K562 (cell line): ENCODE results near the gene ZBTB47. TPM values are rescaled to one million over a fixed set of nuclear protein-coding genes. Genes with fewer than 3 reads are reported as not detected.

Experiments
- ATAC-seq: fragments of 200-7000 bp; cut with Tn5 transposase; 3 replicates; pipeline ENCODE4 v1.9.1; 2020; ENCODE audit warnings: moderate library complexity
- BruUV-seq: library from RNA; stranded (reverse); fragments of 400-500 nt; replicated peaks from 2 replicates; lab custom pipeline; 2021; lab: Mats Ljungman, UMichigan
- CTCF ChIA-PET: fragments of 300-600 bp; formaldehyde crosslinking; extraction: SDS; loops from one replicate; lab custom pipeline; 2021; ENCODE audit warnings: low intra/inter-chr PET ratio; lab: Yijun Ruan, JAX
- POLR2A ChIA-PET: fragments of 300-600, 350-650 bp; sonication (Branson Sonifier 250); formaldehyde crosslinking; extraction: SDS; loops from one replicate; lab custom pipeline; 2021; ENCODE audit warnings: antibody characterized with exemption, inconsistent platforms; lab: Yijun Ruan, JAX
- DNase-seq, 4 experiments: peaks; one replicate each; pipeline versions ENCODE4 v3.0.0 to v3.0.0-alpha.2; 2011 to 2018; ENCODE audit warnings: low spot score in 3 of 4, mixed read lengths in 3 of 4; ENCODE audit errors: extremely low read depth in 1 of 4
- FAIRE-seq: peaks from 2 replicates; lab custom pipeline; 2011; peaks lifted over from hg19 to GRCh38; lab: Jason Lieb, UNC
- H2AFZ ChIP-seq: 2 replicates; pipeline ENCODE4 v1.6.0; 2011; ENCODE audit warnings: low read depth, low read length, control low read depth, inconsistent platforms
- H3K27ac ChIP-seq: fragments of 200-600 bp; 3 replicates; pipeline ENCODE4 v1.8.0; 2011; ENCODE audit warnings: low read depth, mild to moderate bottlenecking, control low read depth, inconsistent platforms, low read length, moderate library complexity, mixed read lengths; ENCODE audit errors: extremely low read depth
- H3K27me3 ChIP-seq, 2 experiments: fragments of 300-600 bp in 1 of 2; 2 replicates in 1 of 2; 3 replicates in 1 of 2; pipeline versions ENCODE4 v1.6.0 to v1.8.0; 2011; ENCODE audit warnings: inconsistent platforms in 2 of 2, low read length in 2 of 2, mild to moderate bottlenecking in 1 of 2, mixed read lengths in 1 of 2, moderate library complexity in 1 of 2; ENCODE audit not compliant: control insufficient read depth in 2 of 2, insufficient read depth in 2 of 2
- H3K36me3 ChIP-seq: fragments of 300-600 bp; 3 replicates; pipeline ENCODE4 v1.8.0; 2011; ENCODE audit warnings: mild to moderate bottlenecking, low read length, inconsistent platforms; ENCODE audit not compliant: control insufficient read depth, insufficient read depth
- H3K4me1 ChIP-seq, 2 experiments: fragments of 200-600 bp in 1 of 2; replicated peaks in 1 of 2; 2 replicates in 1 of 2; 3 replicates in 1 of 2; pipeline versions ENCODE4 v1.5.1 to v1.8.0; 2011; ENCODE audit warnings: inconsistent platforms in 2 of 2, low read length in 2 of 2, mild to moderate bottlenecking in 1 of 2, mixed read lengths in 1 of 2, moderate library complexity in 1 of 2; ENCODE audit not compliant: control insufficient read depth in 2 of 2, insufficient read depth in 2 of 2
- H3K4me2 ChIP-seq: 2 replicates; pipeline ENCODE4 v1.6.1; 2011; ENCODE audit warnings: low read length, control low read depth, inconsistent platforms, mixed read lengths; ENCODE audit not compliant: insufficient read depth
- H3K4me3 ChIP-seq: fragments of 200-600 bp; sonication (generic), shearing (Covaris generic); 2 replicates; pipeline ENCODE4 v1.5.1; 2016; ENCODE audit warnings: control low read depth, inconsistent platforms
- H3K79me2 ChIP-seq: fragments of 200-600 bp; 3 replicates; pipeline ENCODE4 v1.8.0; 2011; ENCODE audit warnings: low read length, inconsistent platforms; ENCODE audit not compliant: control insufficient read depth, insufficient read depth
- H3K9ac ChIP-seq, 2 experiments: 2 replicates each; pipeline versions ENCODE4 v1.6.0 to v1.6.1; 2011; ENCODE audit warnings: low read depth in 2 of 2, low read length in 2 of 2, control low read depth in 1 of 2, inconsistent platforms in 1 of 2, mild to moderate bottlenecking in 1 of 2, mixed read lengths in 1 of 2; ENCODE audit not compliant: insufficient read depth in 1 of 2
- H3K9me1 ChIP-seq: one replicate; pipeline ENCODE4 v1.6.0; 2011; ENCODE audit warnings: inconsistent platforms, mild to moderate bottlenecking, low read length, moderate library complexity; ENCODE audit not compliant: control insufficient read depth, insufficient read depth
- H3K9me3 ChIP-seq: replicated peaks from 2 replicates; pipeline ENCODE4 v1.5.1; 2011; ENCODE audit warnings: low read depth, low read length, inconsistent platforms; ENCODE audit not compliant: control insufficient read depth, insufficient read depth
- H4K20me1 ChIP-seq: replicated peaks from 2 replicates; pipeline ENCODE4 v1.6.1; 2011; ENCODE audit warnings: low read length, inconsistent platforms, mixed read lengths; ENCODE audit not compliant: control insufficient read depth, insufficient read depth
- CCAR2 ChIP-seq: fragments of 200-400 bp; formaldehyde crosslinking; IDR thresholded peaks from 2 replicates; pipeline ENCODE4 v1.6.1; 2017; ENCODE audit warnings: mild to moderate bottlenecking, low read depth, low read length
- ETV5 ChIP-seq: sonication (generic); formaldehyde crosslinking; IDR thresholded peaks from 2 replicates; pipeline ENCODE4 v1.4.0; 2020; ENCODE audit warnings: low read depth, mild to moderate bottlenecking, missing genetic modification reagents
- HNRNPL ChIP-seq: fragments of 200-400 bp; formaldehyde crosslinking; IDR thresholded peaks from 2 replicates; pipeline ENCODE4 v1.6.1; 2017; ENCODE audit warnings: low read depth, mild to moderate bottlenecking, low read length
- IRF2 ChIP-seq: sonication (generic); formaldehyde crosslinking; IDR thresholded peaks from 2 replicates; pipeline ENCODE4 v1.8.1; 2022; ENCODE audit warnings: mild to moderate bottlenecking, missing genetic modification reagents
- JUND ChIP-seq, 2 experiments: IDR thresholded peaks; 2 replicates in 1 of 2; 3 replicates in 1 of 2; pipeline ENCODE4 v1.6.1; 2011; ENCODE audit warnings: borderline replicate concordance in 2 of 2, low read depth in 2 of 2, low read length in 2 of 2, improper control_type of control experiment in 1 of 2, missing biosample characterization in 1 of 2, missing genetic modification characterization in 1 of 2, missing genetic modification reagents in 1 of 2
- MAZ ChIP-seq, 2 experiments: fragments of 450-650 bp in 1 of 2; sonication (generic) in 1 of 2; formaldehyde crosslinking; IDR thresholded peaks in 1 of 2; conservative IDR thresholded peaks in 1 of 2; 2 replicates each; pipeline versions ENCODE4 v1.4.0 to v1.5.0; 2020; ENCODE audit warnings: mild to moderate bottlenecking in 1 of 2, missing genetic modification reagents in 1 of 2
- PHB ChIP-seq: fragments of 250-450 bp; sonication (Bioruptor Pico); IDR thresholded peaks from 2 replicates; pipeline ENCODE4 v1.5.0; 2021
- TEAD1 ChIP-seq, 2 experiments: fragments of 450-650 bp in 1 of 2; sonication (generic) in 1 of 2; formaldehyde crosslinking; IDR thresholded peaks; 2 replicates each; pipeline versions ENCODE4 v1.4.0 to v1.8.0; 2020 to 2022; ENCODE audit warnings: mild to moderate bottlenecking in 2 of 2, missing genetic modification reagents in 1 of 2
- ZNF232 ChIP-seq: sonication (generic); formaldehyde crosslinking; IDR thresholded peaks from 2 replicates; pipeline ENCODE4 v1.8.0; 2022; ENCODE audit warnings: mild to moderate bottlenecking, missing genetic modification reagents
- ZNF586 ChIP-seq: fragments of 450-650 bp; formaldehyde crosslinking; conservative IDR thresholded peaks from 2 replicates; pipeline ENCODE4 v1.4.0; 2020; ENCODE audit warnings: mild to moderate bottlenecking, moderate library complexity
- WGBS: fragments of 100-300 bp; shearing (Covaris generic); methylation state at CpG from one replicate; pipeline ENCODE4 v1.1.6; 2016; ENCODE audit warnings: low coverage, mixed read lengths; ENCODE audit not compliant: insufficient coverage; ENCODE audit errors: missing lambda C conversion rate; 5-methylcytosine and 5-hydroxymethylcytosine counted together
- in situ Hi-C: fragments of 300-500 bp; cut with MboI; formaldehyde crosslinking; loops from 4 replicates; pipeline ENCODE4 v1.15.0; 2018; ENCODE audit warnings: inconsistent platforms, mixed read lengths
- intact Hi-C: fragments of 100-400 bp; cut with micrococcal nuclease; formaldehyde crosslinking; loops from 2 replicates; pipeline ENCODE4 v1.14.2; 2022
- polyA plus RNA-seq, 8 experiments: library from polyadenylated mRNA; depleted of rRNA in 4 of 8; stranded (reverse) in 5 of 8; unstranded in 3 of 8; fragments of >200 nt; fragmentation: Nextera tagmentation in 2 of 8; fragmentation: Illumina TruSeq in 1 of 8; extraction: Ambion mirVana in 2 of 8; extraction: Trizol in 1 of 8; gene quantifications; 2 replicates each; pipeline versions ENCODE4 v1.2.1 to v1.2.3, GENCODE V29; 2011 to 2014; ENCODE audit warnings: inconsistent platforms in 1 of 8, missing spikeins in 1 of 8
- total RNA-seq, 7 experiments: library from RNA; depleted of rRNA in 6 of 7; stranded (reverse); fragments of >200 nt in 6 of 7; fragmentation: Illumina TruSeq in 2 of 7; extraction: Trizol in 2 of 7; gene quantifications; 2 replicates each; pipeline versions ENCODE4 v1.2.1 to v1.2.3, GENCODE V29; 2011 to 2021; ENCODE audit warnings: low replicate concordance in 1 of 7
- TF ChIP-seq, protein P1 (sequence below): sonication (generic); formaldehyde crosslinking; IDR thresholded peaks from 2 replicates; pipeline ENCODE4 v1.9.0; 2022; ENCODE audit warnings: mild to moderate bottlenecking, missing genetic modification reagents
- TF ChIP-seq, protein P2 (sequence below): fragments of 450-650 bp; IDR thresholded peaks from 2 replicates; pipeline ENCODE4 v1.6.1; 2016; ENCODE audit warnings: mild to moderate bottlenecking
- TF ChIP-seq, protein P3 (sequence below), 2 experiments: fragments of 450-650 bp; IDR thresholded peaks; 2 replicates each; pipeline ENCODE4 v1.6.1; 2018; ENCODE audit warnings: mild to moderate bottlenecking in 2 of 2, low read depth in 1 of 2; ENCODE audit not compliant: partially characterized antibody in 2 of 2

ZBTB47 gene
- total and polyA plus RNA-seq, 9 of the 15 experiments (the other 6 are each of a cell fraction or from before 2014, with no cell fraction given) = 0.11 to 4.6 (median 1.7) TPM; not detected in 1

DNA sequence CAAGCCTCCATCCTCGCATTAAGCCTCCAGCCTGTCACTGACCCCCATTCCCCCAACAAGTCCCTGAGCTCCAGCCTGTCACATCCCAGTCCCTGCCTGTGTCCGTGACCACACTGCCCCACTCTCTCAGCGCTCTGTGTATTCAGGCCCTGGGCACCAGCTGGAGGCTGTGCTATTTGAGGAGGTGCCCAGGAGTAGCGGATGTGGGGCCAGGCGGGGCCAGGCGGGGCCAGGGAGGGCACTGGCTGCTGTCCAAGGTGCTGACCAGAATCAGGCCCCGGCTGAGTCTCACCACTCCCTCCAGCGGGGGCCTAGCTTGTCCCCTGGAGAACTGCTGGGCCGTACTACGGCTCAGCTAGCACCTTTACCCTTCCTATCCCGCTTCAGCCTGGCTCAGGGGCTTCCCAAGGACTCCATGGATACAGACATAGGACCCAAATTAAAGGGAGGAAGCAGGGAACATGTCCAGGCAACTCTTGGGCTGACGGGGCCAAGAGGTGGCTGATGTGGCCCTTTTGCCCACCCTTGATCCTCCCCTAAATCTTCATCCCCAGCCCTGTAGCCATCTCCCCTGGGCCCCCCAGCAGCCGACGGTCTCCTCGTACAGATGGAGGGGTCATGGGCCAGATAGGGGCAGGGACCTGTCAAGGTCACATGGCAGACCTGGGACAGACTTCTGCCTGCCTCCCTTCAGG is 48.0 kb downstream of the ZBTB47 start:
- POLR2A ChIA-PET = interaction anchor here (0.6 kb wide), 1 partner anchor 9 kb away, joined by 4 read pairs; no protein-coding TSS in a partner anchor
- Histone ChIP-seq H3K4me2 (no peak overlapping the region), H3K4me3 (no peak overlapping the region), H4K20me1 (peaks cover 19% of the 10 kb centered on the region), H3K79me2 (no peaks in the 10 kb centered on the region), H2AFZ (no peak overlapping the region), H3K4me1 (peaks cover 0 to 17% of the 10 kb centered on the region in 2 experiments; a peak in 1 of 5 replicates), H3K27me3 (peaks cover 6 to 36% of the 10 kb centered on the region in 2 experiments), H3K9me3 (no peaks in the 10 kb centered on the region), H3K36me3 (no peaks in the 10 kb centered on the region), H3K9ac (no peak overlapping the region), H3K9me1 (peaks cover 5% of the 10 kb centered on the region), H3K27ac (no peak overlapping the region)
- FAIRE-seq (peak; percentile 76), ATAC-seq (peak; percentile 93), DNase-seq (peak; percentile 74 to 95 (median 92))
- intact Hi-C loops (no loop called here), in situ Hi-C loops (no loop called here)
- CTCF ChIA-PET = interaction anchor here (0.6 kb wide), 1 partner anchor 129 kb away, joined by 4 read pairs; no protein-coding TSS in a partner anchor
- no TSS peak for BruUV-seq
- 4% methylated on average over 15 of the region's 15 CpGs for WGBS
- TF ChIP-seq HNRNPL = no peak
- peak; percentile 51 to 79 for TF ChIP-seq MAZ (CRISPR knock-in tag; conservative IDR thresholded peaks at IDR 0.05 in 1 of 2, IDR thresholded peaks at IDR 0.05 in 1 of 2)
- TF ChIP-seq ZNF232 (CRISPR knock-in tag) = peak; percentile 91; the same call in 1 of the 2 replicates
- TF ChIP-seq, protein P1, sequence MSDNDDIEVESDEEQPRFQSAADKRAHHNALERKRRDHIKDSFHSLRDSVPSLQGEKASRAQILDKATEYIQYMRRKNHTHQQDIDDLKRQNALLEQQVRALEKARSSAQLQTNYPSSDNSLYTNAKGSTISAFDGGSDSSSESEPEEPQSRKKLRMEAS = 0 out of 2 replicates have a peak, but pooled peaks have one; percentile 48
- no peak for TF ChIP-seq PHB
- TF ChIP-seq, protein P2, sequence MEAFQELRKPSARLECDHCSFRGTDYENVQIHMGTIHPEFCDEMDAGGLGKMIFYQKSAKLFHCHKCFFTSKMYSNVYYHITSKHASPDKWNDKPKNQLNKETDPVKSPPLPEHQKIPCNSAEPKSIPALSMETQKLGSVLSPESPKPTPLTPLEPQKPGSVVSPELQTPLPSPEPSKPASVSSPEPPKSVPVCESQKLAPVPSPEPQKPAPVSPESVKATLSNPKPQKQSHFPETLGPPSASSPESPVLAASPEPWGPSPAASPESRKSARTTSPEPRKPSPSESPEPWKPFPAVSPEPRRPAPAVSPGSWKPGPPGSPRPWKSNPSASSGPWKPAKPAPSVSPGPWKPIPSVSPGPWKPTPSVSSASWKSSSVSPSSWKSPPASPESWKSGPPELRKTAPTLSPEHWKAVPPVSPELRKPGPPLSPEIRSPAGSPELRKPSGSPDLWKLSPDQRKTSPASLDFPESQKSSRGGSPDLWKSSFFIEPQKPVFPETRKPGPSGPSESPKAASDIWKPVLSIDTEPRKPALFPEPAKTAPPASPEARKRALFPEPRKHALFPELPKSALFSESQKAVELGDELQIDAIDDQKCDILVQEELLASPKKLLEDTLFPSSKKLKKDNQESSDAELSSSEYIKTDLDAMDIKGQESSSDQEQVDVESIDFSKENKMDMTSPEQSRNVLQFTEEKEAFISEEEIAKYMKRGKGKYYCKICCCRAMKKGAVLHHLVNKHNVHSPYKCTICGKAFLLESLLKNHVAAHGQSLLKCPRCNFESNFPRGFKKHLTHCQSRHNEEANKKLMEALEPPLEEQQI = 0 out of 2 replicates have a peak, but pooled peaks have one; percentile 56
- TF ChIP-seq, protein P3, sequence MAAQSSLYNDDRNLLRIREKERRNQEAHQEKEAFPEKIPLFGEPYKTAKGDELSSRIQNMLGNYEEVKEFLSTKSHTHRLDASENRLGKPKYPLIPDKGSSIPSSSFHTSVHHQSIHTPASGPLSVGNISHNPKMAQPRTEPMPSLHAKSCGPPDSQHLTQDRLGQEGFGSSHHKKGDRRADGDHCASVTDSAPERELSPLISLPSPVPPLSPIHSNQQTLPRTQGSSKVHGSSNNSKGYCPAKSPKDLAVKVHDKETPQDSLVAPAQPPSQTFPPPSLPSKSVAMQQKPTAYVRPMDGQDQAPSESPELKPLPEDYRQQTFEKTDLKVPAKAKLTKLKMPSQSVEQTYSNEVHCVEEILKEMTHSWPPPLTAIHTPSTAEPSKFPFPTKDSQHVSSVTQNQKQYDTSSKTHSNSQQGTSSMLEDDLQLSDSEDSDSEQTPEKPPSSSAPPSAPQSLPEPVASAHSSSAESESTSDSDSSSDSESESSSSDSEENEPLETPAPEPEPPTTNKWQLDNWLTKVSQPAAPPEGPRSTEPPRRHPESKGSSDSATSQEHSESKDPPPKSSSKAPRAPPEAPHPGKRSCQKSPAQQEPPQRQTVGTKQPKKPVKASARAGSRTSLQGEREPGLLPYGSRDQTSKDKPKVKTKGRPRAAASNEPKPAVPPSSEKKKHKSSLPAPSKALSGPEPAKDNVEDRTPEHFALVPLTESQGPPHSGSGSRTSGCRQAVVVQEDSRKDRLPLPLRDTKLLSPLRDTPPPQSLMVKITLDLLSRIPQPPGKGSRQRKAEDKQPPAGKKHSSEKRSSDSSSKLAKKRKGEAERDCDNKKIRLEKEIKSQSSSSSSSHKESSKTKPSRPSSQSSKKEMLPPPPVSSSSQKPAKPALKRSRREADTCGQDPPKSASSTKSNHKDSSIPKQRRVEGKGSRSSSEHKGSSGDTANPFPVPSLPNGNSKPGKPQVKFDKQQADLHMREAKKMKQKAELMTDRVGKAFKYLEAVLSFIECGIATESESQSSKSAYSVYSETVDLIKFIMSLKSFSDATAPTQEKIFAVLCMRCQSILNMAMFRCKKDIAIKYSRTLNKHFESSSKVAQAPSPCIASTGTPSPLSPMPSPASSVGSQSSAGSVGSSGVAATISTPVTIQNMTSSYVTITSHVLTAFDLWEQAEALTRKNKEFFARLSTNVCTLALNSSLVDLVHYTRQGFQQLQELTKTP (IDR thresholded peaks at IDR 0.05; ENCODE audit: low read depth in 1 of 2, partially characterized antibody in 2 of 2) = peak in 1 of 2 experiments; percentile 91
- peak; percentile 76; the same call in 1 of the 2 replicates for TF ChIP-seq IRF2 (CRISPR knock-in tag)
- 0 out of 2 replicates have a peak, but pooled peaks have one; percentile 3 for TF ChIP-seq JUND (IDR thresholded peaks at IDR 0.05; ENCODE audit: borderline replicate concordance, low read depth, low read length)
- no peak for TF ChIP-seq JUND (tag; IDR thresholded peaks at IDR 0.05; ENCODE audit: borderline replicate concordance, low read depth, low read length)
- TF ChIP-seq TEAD1 (CRISPR knock-in tag; IDR thresholded peaks at IDR 0.05) = peak; percentile 16 to 80; a peak in 1 of 4 replicates
- TF ChIP-seq ZNF586 = no peak
- no peak for TF ChIP-seq CCAR2
- peak; percentile 45; the same call in 1 of the 2 replicates for TF ChIP-seq ETV5 (CRISPR knock-in tag)
